AG09319 (cell line): ENCODE results near the gene ZBTB9.
"Not testable (repeated sequence)": the region's sequence is repeated elsewhere in the genome, so short reads cannot be mapped to it uniquely, and the experiment has no call there.

Source experiments
- DNase-seq: peaks from one replicate; pipeline ENCODE4 v3.0.0-alpha.2; 2010; ENCODE audit warnings: low read depth; ENCODE audit errors: extremely low read depth
- CTCF ChIP-seq: IDR thresholded peaks from 2 replicates; pipeline ENCODE4 v1.5.1; 2011; ENCODE audit warnings: low read depth, mild to moderate bottlenecking, inconsistent platforms, low read length, moderate library complexity

The ZBTB9 gene

GRCh38 chr6:33459226-33459625 is 4.8 kb downstream of the ZBTB9 start:
- no peak for DNase-seq
- TF ChIP-seq CTCF, result no peak

- no peak for TF ChIP-seq CTCF
- DNase-seq, result no peak
These were observed 11.8 kb downstream of the ZBTB9 start for GRCh38 chr6:33466075-33466735.

GRCh38 chr6:33467091-33467490 is 12.7 kb downstream of the ZBTB9 start:
- no peak for DNase-seq
- no peak for TF ChIP-seq CTCF

GRCh38 chr6:33469661-33470060 is 15.3 kb downstream of the ZBTB9 start:
- no peak for DNase-seq
- TF ChIP-seq CTCF, result no peak

GRCh38 chr6:33477864-33478263 is 23.5 kb downstream of the ZBTB9 start:
- DNase-seq, result no peak
- no peak for TF ChIP-seq CTCF

GRCh38 chr6:33481192-33481591 is 26.8 kb downstream of the ZBTB9 start:
- TF ChIP-seq CTCF, result no peak
- no peak for DNase-seq

GRCh38 chr6:33482620-33483019 is 28.2 kb downstream of the ZBTB9 start:
- DNase-seq, result not testable (repeated sequence)

GRCh38 chr6:33483678-33484077 is 29.3 kb downstream of the ZBTB9 start:
- TF ChIP-seq CTCF, result no peak
- DNase-seq, result no peak

GRCh38 chr6:33484673-33485262 is 30.4 kb downstream of the ZBTB9 start:
- DNase-seq, result not testable (repeated sequence)

GRCh38 chr6:33485680-33486079 is 31.3 kb downstream of the ZBTB9 start:
- not testable (repeated sequence) for DNase-seq
